ENCODE measurements around the gene AUTS2.

Gene AUTS2

GRCh38 chr7:69939317-69939716 is 341.0 kb downstream of the AUTS2 start:
- no peak for DNase-seq (ENCODE audit: low read depth)

GRCh38 chr7:69941077-69941651 is 342.9 kb downstream of the AUTS2 start:
- no peak for DNase-seq (ENCODE audit: low read depth)

- DNase-seq (ENCODE audit: low read depth) = no peak
Observed at GRCh38 chr7:69942573-69942972, 344.3 kb downstream of the AUTS2 start.

DNA sequence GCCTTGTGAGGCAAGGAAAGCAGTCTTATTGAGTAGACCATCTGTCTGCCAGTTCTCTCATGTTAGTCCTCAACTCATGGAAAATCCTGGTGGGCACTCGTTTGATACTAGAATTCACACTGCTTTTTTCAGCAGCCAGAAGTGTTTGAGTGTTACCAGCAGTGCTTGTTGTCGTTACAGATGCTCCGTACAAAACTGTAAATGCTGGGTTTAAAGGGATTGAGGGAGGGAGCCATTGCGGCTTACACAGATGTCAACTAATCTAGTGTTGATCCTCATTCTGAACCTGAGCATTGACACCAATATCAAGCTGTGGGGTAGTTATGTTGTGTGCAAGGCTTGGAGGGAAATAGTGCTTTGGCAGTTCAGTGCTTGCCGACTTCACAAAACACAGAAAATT is 348.6 kb downstream of the AUTS2 start:
- DNase-seq (ENCODE audit: low read depth) = no peak

DNA sequence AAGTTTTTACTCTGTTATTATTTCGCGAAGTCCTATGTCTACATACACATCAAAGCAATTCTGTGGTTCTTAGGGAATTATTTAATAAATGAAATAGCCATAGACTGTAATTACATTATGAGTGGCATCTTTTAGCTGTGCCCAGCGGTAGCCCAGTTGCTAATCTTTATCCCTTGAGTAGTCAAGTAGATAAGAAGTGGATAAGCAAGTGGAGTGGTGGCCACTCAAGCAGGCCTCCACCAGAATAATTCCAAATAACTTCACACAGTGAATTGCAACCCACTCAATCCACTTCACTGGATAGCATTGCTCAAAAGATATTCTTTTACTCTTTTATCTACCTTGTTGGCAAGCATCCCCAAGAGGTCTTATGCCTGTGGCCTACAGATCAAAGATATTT is 349.7 kb downstream of the AUTS2 start:
- DNase-seq (ENCODE audit: low read depth) = no peak

DNA sequence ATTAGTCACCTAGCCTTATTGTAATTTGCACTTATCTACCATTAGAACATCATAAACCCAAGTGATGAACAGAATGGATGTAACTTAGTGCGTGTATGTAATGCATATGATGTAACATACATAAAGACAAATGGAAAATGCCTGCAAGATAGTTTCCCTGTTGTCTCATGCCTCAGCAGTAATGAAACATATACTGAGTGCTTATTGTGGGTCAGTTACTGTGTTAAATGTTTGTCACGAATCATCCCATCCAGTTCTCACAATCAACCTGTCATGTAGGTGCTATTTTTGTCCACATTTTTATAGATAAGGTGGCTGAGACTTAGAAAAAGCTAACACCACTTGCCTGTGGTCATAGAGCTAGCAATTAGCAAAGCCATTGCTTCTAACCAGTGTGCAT is 350.8 kb downstream of the AUTS2 start:
- no peak for DNase-seq (ENCODE audit: low read depth)

DNA sequence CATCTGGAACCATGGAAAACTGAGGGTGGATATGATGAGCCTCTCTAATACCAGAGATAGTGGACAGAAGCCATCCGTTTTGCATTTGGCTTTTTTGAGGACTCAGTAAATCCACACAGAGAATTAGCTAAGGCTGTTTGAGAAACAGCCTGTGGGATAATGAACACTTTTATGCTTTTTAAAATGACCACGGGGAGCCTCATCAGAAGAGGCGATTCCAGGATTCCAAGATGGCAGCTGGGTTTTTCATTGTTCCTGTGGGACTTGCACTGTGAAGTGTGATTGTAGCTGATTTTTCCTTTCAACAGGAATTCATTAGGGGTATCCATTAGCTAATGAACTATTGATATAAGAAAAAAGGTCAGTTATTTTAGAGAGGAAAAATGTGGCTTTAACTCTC is 353.2 kb downstream of the AUTS2 start:
- DNase-seq (ENCODE audit: low read depth) = no peak

DNA sequence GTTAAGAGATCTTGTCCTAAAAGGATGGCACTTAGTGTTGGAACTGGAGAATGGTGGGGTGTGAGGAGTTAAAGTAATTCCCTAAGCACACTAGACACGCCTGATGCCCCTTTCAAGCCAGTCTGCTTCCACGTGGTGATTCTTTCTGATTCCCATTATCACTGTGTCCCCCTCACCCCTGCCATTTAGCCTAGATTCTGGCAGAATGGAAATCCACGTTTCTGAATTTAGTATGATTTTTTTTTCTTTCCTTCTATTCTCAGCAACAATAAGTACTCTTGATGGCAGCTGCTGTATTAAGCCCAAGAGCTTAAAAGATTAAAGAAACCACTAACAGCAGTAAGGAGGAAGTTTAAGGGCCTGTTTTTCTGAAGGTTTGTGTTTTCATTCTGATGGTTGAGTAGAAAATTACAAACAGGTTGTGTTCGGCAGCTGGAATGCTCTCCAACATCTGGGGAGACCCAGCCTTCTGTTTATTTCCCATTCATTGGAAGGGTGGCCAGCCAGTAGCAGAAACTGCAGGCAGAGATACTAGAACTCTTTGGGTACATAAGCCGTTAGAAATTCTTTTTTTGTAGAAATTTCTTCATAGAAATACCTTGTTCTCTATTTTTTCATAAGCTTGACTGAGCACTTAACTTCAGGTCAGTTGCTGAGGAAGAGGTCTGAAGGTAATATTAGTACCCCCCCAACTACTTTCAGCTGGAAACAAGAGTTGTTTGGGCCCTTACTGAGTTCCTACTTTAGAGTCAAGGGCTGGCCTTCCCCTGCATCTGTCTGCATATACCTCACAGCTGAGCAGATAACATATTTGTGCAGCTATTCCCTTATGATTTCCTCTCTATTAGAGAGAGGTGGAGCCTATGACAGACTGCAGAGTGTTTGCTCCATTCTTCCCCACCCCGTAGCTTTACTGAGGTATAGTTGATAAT is 355.1 kb downstream of the AUTS2 start:
- no peak for DNase-seq (ENCODE audit: low read depth)

- DNase-seq (ENCODE audit: low read depth) = no peak
Observed at GRCh38 chr7:69956541-69956940, 358.3 kb downstream of the AUTS2 start.

GRCh38 chr7:69957661-69958060 is 359.4 kb downstream of the AUTS2 start:
- no peak for DNase-seq (ENCODE audit: low read depth)

DNA sequence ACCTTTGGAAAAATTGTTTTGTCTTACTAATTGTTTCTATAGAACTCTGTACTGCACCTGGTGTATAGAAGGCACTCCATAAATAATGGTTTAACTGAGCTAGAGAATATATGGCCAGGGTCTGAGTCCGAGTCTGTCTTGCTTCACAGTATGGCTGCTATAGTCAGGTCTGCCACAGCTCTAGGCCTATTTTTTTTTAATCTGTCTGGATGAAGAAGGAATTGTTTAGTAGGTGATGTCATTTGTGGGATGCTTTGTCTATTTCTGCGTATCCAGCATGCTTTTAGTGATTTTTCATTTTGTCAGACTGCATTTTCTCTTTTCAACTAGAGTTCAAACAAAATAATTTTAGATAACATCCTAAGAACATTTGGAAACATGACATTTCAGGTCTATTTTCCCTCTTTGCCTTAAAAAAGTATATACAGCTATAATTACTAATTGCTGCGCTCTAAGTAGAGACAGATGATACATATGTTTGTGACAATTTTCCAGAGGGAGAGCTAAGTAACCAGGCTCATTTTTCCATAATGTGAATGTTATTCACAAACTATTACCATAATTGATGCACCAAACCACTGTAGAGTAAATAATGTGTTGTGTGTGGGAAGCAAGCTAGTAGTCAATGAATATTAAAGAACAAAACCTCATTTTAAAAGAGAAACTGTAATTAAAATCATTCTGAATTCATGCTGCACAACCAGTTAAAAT is 361.7 kb downstream of the AUTS2 start:
- DNase-seq (ENCODE audit: low read depth) = no peak

- no peak for DNase-seq (ENCODE audit: low read depth)
Observed at GRCh38 chr7:69961436-69961835, 363.2 kb downstream of the AUTS2 start.

DNA sequence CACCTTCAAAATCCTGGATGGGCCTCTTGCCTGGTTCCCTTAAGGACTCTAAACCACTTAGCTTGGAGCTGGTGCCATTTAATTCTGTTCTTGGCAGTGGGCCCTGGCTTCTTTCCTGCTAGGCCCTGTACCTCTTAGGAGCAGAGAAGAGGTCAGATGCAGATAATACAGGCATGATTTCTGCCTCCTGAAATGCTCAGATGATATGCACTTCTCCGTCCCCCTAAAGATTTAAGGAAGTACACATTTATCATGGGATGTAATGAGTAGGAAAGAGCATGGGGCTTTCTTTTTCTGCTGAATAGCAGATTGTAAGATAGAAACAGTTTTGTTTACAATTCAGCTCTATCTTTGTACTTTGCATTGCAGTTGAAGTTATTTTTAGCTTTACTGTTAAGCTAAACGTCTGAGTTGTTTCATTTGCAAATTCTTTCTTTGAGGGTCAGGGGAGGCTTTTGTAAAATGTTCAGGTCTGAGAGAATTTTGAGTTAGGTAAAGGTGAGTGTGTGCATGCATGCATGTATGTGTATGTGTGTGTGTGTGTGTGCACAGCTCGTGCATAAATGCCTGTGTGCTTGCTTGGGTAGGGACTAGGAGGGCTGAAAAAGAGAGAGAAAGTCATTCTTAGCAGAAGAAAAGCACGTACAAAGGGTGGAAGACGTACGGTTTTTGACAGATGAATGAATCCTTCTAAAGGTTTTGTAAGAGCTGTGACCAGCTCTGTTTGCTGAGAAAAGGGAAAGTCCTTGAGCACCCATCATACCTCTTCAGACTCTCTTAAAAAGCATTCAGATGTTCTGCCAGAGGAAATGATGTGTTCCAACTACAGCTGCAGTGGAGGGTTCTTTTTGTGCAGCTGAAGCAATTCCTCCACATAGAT is 364.2 kb downstream of the AUTS2 start:
- no peak for DNase-seq (ENCODE audit: low read depth)

- no peak for DNase-seq (ENCODE audit: low read depth)
Observed at GRCh38 chr7:69963393-69963792, 365.1 kb downstream of the AUTS2 start.

- no peak for DNase-seq (ENCODE audit: low read depth)
Observed at GRCh38 chr7:69966766-69967591, 368.7 kb downstream of the AUTS2 start.

- no peak for DNase-seq (ENCODE audit: low read depth)
Observed at GRCh38 chr7:69967689-69968450, 369.6 kb downstream of the AUTS2 start.

DNA sequence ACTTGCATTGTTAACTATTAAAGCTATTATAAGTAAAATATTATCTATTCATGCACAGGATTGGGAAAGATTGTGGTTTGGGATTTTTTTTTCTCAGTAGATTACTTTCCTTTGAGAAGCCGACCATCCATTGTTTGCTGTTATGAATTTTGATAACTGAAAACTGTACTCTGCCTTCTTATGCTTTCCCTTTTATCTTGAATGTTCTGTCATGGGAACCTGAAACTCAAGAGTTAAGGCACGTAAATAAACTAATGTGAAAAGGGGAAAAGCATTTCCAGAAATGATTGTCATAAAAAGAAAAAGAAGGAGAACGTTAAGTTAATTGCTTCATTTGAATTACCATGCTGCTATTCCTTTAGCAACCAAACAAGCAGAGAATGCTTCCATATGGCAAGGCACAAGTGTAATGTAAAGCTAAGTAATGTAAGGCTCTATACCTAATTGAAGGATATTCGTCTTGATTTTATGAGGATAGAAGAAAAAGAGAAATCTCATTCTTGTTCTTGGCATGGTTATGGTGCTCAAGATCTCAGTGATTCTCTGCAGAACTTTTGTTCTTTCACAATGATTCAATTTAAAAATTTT is 370.8 kb downstream of the AUTS2 start:
- no peak for DNase-seq (ENCODE audit: low read depth)

GRCh38 chr7:69981646-69982045 is 383.4 kb downstream of the AUTS2 start:
- DNase-seq (ENCODE audit: low read depth) = no peak

DNA sequence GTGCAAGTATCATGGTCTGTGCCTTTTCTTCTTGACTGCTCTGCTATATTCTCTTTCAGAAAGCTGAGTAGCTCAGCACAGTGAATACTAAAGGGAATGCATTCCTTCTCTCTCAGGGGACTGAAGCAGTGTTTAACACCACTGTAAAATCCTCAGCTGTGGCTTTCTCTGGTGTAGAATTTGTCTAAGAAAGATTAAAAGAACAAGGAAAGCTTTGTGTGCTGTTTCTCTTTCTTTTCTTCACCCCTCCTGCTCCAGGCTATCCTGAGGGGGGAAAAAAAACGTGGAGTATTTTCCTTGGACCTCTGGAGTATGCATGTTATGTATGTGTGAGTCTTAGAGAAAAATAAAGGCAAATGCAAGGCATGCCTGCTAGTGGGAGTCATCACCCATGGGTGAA is 383.9 kb downstream of the AUTS2 start:
- no peak for DNase-seq (ENCODE audit: low read depth)

DNA sequence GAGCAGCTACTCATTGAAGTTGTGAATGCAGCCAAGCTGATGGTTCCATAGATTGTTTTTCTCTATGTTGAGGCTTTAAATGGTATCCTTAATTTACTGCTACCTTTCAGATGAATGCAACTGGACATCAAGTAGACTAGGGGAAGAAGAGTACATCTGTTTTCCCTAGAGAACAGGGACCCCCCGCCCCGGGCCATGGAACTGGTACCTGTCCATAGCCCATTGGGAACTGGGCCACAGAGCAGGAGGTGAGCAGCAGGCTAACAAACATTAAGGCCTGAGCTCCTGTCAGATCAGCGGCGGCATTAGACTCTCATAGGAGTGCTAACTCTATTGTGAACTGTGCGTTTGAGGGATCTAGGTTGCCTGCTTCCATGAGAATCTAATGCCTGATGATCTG is 391.3 kb downstream of the AUTS2 start:
- no peak for DNase-seq (ENCODE audit: low read depth)

Data from amniotic epithelial cell (primary cell).